HG02610 (cell line): Measurements from ENCODE around the gene PLPPR5.
"Not testable (repeated sequence)": the region's sequence is repeated elsewhere in the genome, so short reads cannot be mapped to it uniquely, and the experiment has no call there.

ENCODE experiments used
- ATAC-seq: cut with Tn5 transposase; IDR thresholded peaks from one replicate; pipeline ENCODE4 v1.9.1; 2021; ENCODE audit warnings: mild to moderate bottlenecking, moderate library complexity; ENCODE audit not compliant: unreplicated experiment

PLPPR5 gene

GRCh38 chr1:99004861-99005442 lies at the start of gene PLPPR5:
TSS of gene PLPPR5 (minus strand) at chr1:99004861. CDS start at chr1:99004671, 190 bp downstream.
- ATAC-seq = no peak

GRCh38 chr1:99051611-99052283 lies 47.1 kb upstream of the PLPPR5 start:
- no peak for ATAC-seq

- no peak for ATAC-seq
Measured at GRCh38 chr1:99049745-99050144, 45.1 kb upstream of the PLPPR5 start.

- ATAC-seq = not testable (repeated sequence)
Measured at GRCh38 chr1:99036746-99037145, 32.1 kb upstream of the PLPPR5 start.

GRCh38 chr1:99018313-99018712 lies 13.7 kb upstream of the PLPPR5 start:
- no peak for ATAC-seq

- ATAC-seq = no peak
Measured at GRCh38 chr1:99017655-99018054, 13.0 kb upstream of the PLPPR5 start.

- no peak for ATAC-seq
Measured at GRCh38 chr1:99010679-99011078, 6.0 kb upstream of the PLPPR5 start.

GRCh38 chr1:99007366-99007765 lies 2.7 kb upstream of the PLPPR5 start:
- no peak for ATAC-seq

- no peak for ATAC-seq
Measured at GRCh38 chr1:99005537-99005942, 879 bp upstream of the PLPPR5 start.

GRCh38 chr1:99004254-99004860 lies 304 bp downstream of the PLPPR5 start:
- ATAC-seq = no peak

GRCh38 chr1:99003581-99004253 lies 944 bp downstream of the PLPPR5 start:
- ATAC-seq = no peak

- no peak for ATAC-seq
Measured at GRCh38 chr1:98992844-98993243, 11.8 kb downstream of the PLPPR5 start.

GRCh38 chr1:98991127-98992012 lies 13.3 kb downstream of the PLPPR5 start:
- ATAC-seq = peak; percentile 38

- ATAC-seq = no peak
Measured at GRCh38 chr1:98989556-98989907, 15.1 kb downstream of the PLPPR5 start.

- ATAC-seq = no peak
Measured at GRCh38 chr1:98988904-98989555, 15.6 kb downstream of the PLPPR5 start.

GRCh38 chr1:98985687-98986086 lies 19.0 kb downstream of the PLPPR5 start:
- no peak for ATAC-seq

- ATAC-seq = no peak
Measured at GRCh38 chr1:98981917-98982513, 22.6 kb downstream of the PLPPR5 start.

- no peak for ATAC-seq
Measured at GRCh38 chr1:98979463-98979862, 25.2 kb downstream of the PLPPR5 start.

GRCh38 chr1:98975810-98976209 lies 28.9 kb downstream of the PLPPR5 start:
- no peak for ATAC-seq

GRCh38 chr1:98975113-98975512 lies 29.5 kb downstream of the PLPPR5 start:
- no peak for ATAC-seq
